Astrocyte of the spinal cord (primary cell): ENCODE data around the gene NXPH1.
A peak's percentile ranks its signal among the peaks of the same experiment; 100 is the strongest.

Experiments
- DNase-seq: peaks from one replicate; pipeline ENCODE4 v3.0.0; 2011; ENCODE audit warnings: low read depth, low spot score
- H3K4me3 ChIP-seq: 2 replicates; pipeline ENCODE4 v1.5.1; 2011; ENCODE audit warnings: low read depth, mild to moderate bottlenecking, low read length, moderate library complexity
- in situ Hi-C: cut with HindIII; loops from 2 replicates; pipeline ENCODE4 v1.10.0; 2017; ENCODE audit warnings: low sequenced_read_pairs
- TF ChIP-seq, protein P1 (sequence below): IDR thresholded peaks from 2 replicates; pipeline ENCODE4 v1.5.1; 2012; ENCODE audit warnings: low read depth, mild to moderate bottlenecking, low read length, inconsistent platforms

Gene NXPH1

DNA sequence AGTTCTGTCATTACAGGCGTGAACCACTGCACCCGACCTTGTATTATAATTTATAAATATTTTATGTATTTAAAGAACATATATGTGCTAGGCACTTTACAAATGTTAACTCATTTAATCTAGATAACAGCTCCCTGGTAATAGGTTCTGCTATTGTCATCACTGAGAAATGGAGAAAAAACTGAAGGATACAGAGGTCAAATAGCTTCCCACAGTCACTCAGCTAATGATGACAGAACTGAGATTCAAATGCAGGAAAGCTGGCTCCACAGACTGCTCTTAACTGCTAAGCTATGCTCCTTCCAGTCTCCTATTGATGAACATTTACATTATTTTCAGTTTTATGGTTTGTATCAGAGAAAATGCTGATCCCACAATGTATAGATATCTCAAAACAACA is 28.9 kb downstream of the NXPH1 start:
- in situ Hi-C loops = no loop called here
- TF ChIP-seq, protein P1, sequence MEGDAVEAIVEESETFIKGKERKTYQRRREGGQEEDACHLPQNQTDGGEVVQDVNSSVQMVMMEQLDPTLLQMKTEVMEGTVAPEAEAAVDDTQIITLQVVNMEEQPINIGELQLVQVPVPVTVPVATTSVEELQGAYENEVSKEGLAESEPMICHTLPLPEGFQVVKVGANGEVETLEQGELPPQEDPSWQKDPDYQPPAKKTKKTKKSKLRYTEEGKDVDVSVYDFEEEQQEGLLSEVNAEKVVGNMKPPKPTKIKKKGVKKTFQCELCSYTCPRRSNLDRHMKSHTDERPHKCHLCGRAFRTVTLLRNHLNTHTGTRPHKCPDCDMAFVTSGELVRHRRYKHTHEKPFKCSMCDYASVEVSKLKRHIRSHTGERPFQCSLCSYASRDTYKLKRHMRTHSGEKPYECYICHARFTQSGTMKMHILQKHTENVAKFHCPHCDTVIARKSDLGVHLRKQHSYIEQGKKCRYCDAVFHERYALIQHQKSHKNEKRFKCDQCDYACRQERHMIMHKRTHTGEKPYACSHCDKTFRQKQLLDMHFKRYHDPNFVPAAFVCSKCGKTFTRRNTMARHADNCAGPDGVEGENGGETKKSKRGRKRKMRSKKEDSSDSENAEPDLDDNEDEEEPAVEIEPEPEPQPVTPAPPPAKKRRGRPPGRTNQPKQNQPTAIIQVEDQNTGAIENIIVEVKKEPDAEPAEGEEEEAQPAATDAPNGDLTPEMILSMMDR = no peak
- no peak overlapping the region for H3K4me3 ChIP-seq
- DNase-seq = no peak

DNA sequence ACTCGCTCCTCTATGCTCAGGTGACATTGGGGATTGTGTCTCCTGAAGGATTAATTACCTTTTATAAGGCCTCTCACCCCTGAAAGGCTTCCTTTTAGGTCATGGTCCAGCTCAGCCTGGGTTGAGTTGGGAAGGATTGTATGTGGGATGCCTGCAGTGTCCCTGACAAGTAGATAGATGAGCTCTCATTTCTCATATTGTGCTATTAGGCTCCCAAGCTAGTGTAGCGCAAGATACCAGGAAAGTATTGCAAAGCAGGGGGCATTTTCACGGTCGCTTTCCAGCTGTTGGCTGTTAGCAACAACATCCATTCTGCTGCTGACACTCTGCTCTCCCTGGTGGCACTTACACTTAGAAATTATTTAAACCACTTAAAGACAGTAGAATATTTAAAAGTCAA is 31.9 kb downstream of the NXPH1 start:
- in situ Hi-C loops = no loop called here
- no peak overlapping the region for H3K4me3 ChIP-seq
- TF ChIP-seq, protein P1 = no peak
- DNase-seq = no peak

DNA sequence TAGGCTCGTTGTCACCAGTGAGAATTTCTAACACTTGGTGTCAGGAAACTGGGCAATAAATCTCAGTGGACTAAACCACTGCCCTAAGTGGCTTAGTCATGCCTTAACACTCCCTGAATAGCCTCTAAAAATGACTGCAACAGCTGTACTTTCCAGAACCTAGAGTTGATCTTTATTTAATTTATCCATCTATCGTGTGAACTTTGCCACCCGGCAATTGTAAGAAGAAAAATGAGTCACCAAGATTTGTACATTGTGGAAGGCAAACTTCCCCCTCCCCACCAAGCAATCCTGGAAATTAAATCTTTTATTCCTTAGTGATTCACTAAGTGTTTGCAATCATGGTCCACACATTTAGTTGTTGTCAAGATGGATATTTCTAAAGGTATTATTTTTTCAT is 47.1 kb downstream of the NXPH1 start:
- peak; percentile 30 for DNase-seq
- in situ Hi-C loops = no loop called here
- no peak overlapping the region for H3K4me3 ChIP-seq
- TF ChIP-seq, protein P1 = no peak

DNA sequence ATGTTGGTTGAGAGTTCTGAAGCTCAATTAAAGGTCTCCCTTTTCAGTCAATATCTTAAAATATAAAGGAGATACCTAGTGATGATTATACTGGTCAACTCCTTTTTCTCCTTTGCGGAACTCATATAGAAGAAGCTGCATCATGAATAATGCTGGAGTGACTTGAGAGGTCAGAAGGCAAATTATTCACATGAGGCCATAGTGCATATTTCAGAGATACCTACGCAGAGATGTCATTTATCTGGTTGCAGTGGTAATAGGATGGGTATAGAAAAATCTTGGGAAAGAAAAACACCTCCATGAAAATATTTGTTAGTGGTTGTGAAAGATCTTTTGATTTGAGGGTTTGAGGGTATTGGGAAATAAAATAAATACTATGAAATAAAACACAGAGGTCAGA is 47.7 kb downstream of the NXPH1 start:
- H3K4me3 ChIP-seq = no peak overlapping the region
- TF ChIP-seq, protein P1 = no peak
- DNase-seq = no peak
- in situ Hi-C loops = no loop called here

DNA sequence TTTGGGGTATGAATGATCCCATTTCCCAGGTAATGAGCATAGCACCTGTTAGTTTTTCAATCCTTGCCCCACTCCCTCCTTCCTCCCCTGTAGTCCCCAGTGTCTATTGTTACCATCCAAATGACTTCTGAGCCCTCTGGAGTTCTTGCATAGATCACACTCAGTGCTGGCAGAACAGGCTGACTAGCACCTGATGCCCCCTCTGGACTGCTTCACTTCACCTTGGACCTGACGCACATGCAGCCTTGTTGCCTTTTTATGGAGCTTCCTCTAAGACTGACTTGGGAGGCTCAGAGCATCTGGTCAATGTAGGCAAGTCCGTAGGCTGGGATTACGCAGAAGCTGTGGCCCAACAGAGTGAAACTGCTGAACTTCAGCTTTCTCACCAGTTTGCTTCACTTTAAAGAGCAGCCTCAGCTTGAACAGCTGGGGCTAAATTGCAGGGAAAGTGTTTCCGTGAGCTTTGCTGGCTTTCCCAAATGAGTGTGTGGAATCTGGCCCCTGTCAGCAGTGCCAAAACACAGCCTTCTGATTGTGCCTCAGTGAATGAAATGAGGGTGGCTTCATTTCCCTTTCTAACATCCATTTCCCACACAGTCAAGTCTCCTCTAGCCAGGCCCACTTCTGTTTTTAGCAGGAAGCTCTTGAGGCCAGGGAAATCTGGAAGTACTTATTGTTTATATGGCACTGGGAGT is 48.5 kb downstream of the NXPH1 start:
- no peak for DNase-seq
- no peak overlapping the region for H3K4me3 ChIP-seq
- in situ Hi-C loops = no loop called here
- TF ChIP-seq, protein P1 = no peak

DNA sequence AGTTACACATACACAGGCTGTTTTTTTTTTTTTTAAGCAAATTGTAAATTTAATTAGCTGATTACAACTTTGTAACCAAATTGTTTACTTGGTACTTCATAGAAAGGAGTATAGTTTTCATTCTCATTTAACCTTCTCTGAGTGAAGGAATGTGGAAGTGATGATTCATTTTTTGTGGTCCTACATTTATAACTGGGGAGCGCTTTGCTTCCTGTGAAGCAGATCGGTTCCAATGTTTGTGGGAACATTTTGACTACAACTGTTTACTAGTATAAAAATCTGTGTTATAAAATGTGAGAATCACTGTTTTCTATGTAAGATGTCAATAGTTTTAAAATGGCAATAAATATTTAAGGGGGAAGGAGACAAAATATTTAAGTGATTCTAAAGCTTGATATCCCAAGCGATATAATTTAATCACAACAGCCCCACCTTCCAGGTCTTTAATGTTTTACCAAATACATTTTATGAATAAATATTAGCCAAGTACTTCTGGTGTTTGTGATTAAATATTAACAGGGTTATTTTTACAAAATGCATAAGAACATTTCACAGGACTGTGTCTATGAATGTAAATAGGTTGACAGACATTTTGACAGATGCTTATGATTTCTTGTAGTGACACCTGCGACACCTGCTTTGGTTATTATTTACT is 57.1 kb downstream of the NXPH1 start:
- H3K4me3 ChIP-seq = no peak overlapping the region
- in situ Hi-C loops = no loop called here
- no peak for DNase-seq
- TF ChIP-seq, protein P1 = no peak
